Measurements from ENCODE around the gene CLASP2. TPM values are rescaled to one million over a fixed set of nuclear protein-coding genes. Genes with fewer than 3 reads are reported as not detected.

The CLASP2 gene
- total and polyA plus RNA-seq, 2 of the 4 experiments (the other 2 are of a cell fraction): 11.9 to 49.1 TPM

- intact Hi-C loops (cut with micrococcal nuclease): no loop called here
- Histone ChIP-seq H3K9ac (ENCODE audit: low read depth, low read length) (no peak overlapping the region), H3K27me3 (ENCODE audit: control insufficient read depth, insufficient read depth, low read length) (no peaks in the 10 kb centered on the region), H2AFZ (replicated peaks; ENCODE audit: low read length, poor library complexity) (no peak overlapping the region), H2AK9ac (replicated peaks; ENCODE audit: low read depth, low read length, poor library complexity) (no peak overlapping the region), H3K9me3 (ENCODE audit: control insufficient read depth, insufficient read depth, low read length) (no peaks in the 10 kb centered on the region), H3K27ac (ENCODE audit: insufficient read depth, low read length) (no peak overlapping the region), H3K36me3 (ENCODE audit: control insufficient read depth, insufficient read depth, low read length) (no peaks in the 10 kb centered on the region), H4K8ac (ENCODE audit: low read depth in 2 of 2, low read length in 2 of 2) (no peak overlapping the region), H3K56ac (ENCODE audit: extremely low read depth, insufficient read depth, low read length) (no peak overlapping the region), H3K18ac (ENCODE audit: low read depth, low read length) (no peak overlapping the region), H2BK20ac (ENCODE audit: low read depth, low read length) (no peak overlapping the region), H2BK15ac (ENCODE audit: low read depth, low read length) (no peak overlapping the region), H3K79me1 (ENCODE audit: low read depth in 1 of 2, low read length in 2 of 2) (no peaks in the 10 kb centered on the region), H3K4ac (ENCODE audit: low read depth, low read length) (no peak overlapping the region), H4K5ac (ENCODE audit: low read depth, low read length) (no peak overlapping the region), H3K4me2 (ENCODE audit: low read depth, low read length) (no peak overlapping the region), H4K20me1 (ENCODE audit: insufficient read depth, low read length) (no peaks in the 10 kb centered on the region), H3K4me3 (ENCODE audit: insufficient read depth, low read depth, low read length) (no peak overlapping the region), H3K14ac (replicated peaks; ENCODE audit: low read depth, low read length) (no peak overlapping the region), H2AK5ac (ENCODE audit: low read depth, low read length) (no peak overlapping the region), H3K4me1 (ENCODE audit: control insufficient read depth, insufficient read depth, low read length) (no peaks in the 10 kb centered on the region), H3K23ac (ENCODE audit: low read depth, low read length) (no peak overlapping the region), H2BK5ac (ENCODE audit: low read depth, low read length, poor library complexity, severe bottlenecking) (no peak overlapping the region), H2BK120ac (ENCODE audit: low read depth, low read length) (no peak overlapping the region), H3K9me1 (ENCODE audit: insufficient read depth, low read length) (no peaks in the 10 kb centered on the region), H4K91ac (ENCODE audit: insufficient read depth, low read depth, low read length) (no peak overlapping the region)
- no peak for DNase-seq
- ChIA-PET CTCF (no interaction called here), POLR2A (ENCODE audit: unreplicated experiment) (no interaction called here)
- WGBS, 2 experiments (ENCODE audit: extremely low coverage in 2 of 2, insufficient read length in 1 of 2): 95% methylated on average over 8 of the region's 15 CpGs; no CpG with 5 or more reads in 1 of the 2 experiments
- no TSS peak for BruUV-seq (replicated peaks)
- no peak for ATAC-seq (ENCODE audit: low read depth)
- dilution Hi-C loops (cut with HindIII; ENCODE audit: low sequenced_read_pairs, unreplicated experiment): no loop called here
- TF ChIP-seq RCOR1 (IDR thresholded peaks at IDR 0.05; ENCODE audit: insufficient replicate concordance, low read length) (no peak), RFX5 (IDR thresholded peaks at IDR 0.05; ENCODE audit: low read depth, low read length) (no peak), BHLHE40 (IDR thresholded peaks at IDR 0.05; ENCODE audit: low read depth, low read length) (no peak), USF2 (IDR thresholded peaks at IDR 0.05; ENCODE audit: low read depth, low read length) (no peak), CHD1 (IDR thresholded peaks at IDR 0.05; ENCODE audit: low read depth, low read length) (no peak), MAZ (IDR thresholded peaks at IDR 0.05; ENCODE audit: borderline replicate concordance, low read depth, low read length) (no peak), CEBPB (IDR thresholded peaks at IDR 0.05; ENCODE audit: low read depth, low read length) (no peak), MXI1 (IDR thresholded peaks at IDR 0.05; ENCODE audit: borderline replicate concordance, low read depth, low read length) (no peak), ELK1 (IDR thresholded peaks at IDR 0.05; ENCODE audit: borderline replicate concordance, low read depth, low read length) (no peak), FOS (IDR thresholded peaks at IDR 0.05; ENCODE audit: low read depth, low read length) (no peak), NFE2L2 (IDR thresholded peaks at IDR 0.05; ENCODE audit: low read depth, low read length) (no peak), MAFK (IDR thresholded peaks at IDR 0.05; ENCODE audit: low read depth, low read length) (no peak)
- in situ Hi-C loops (cut with MboI; ENCODE audit: low sequenced_read_pairs): no loop called here
Observed at GRCh38 chr3:33447958-33448357, 270.1 kb downstream of the CLASP2 start.

Measured in IMR-90 (cell line).